ENCODE measurements around the gene CALML5.
"Not testable (repeated sequence)": the region's sequence is repeated elsewhere in the genome, so short reads cannot be mapped to it uniquely, and the experiment has no call there.

The CALML5 gene

DNA sequence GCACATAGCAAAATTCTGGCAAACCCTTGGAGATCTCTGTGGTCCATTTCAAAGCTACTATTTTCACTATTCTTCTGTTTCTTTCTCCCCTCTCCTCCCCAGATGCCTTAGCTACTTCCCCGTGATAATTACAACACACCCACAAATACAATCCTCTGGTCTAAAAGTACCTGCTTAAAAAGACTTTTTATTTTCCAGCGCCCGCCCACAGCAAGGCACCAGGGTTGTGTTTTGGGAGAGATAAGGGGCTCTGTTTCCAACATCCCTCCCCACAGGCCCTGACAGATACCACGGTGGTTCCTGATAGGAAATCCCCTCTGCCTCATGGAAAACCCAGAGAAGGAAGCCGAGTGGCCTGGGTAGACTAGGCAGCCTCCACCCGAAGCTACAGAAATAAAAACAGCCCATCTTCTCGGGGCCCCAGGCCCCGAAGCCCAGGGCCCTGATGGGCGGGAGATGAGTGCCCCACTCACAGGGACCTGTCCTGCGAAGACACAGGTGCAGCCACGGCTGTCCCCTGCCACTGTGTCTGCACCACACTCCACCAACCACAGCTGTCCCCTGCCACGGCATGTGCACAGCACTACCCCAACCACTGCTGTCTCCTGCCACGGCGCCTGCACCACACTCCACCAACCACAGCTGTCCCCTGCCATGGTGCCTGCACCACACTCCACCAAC lies 19.7 kb downstream of the CALML5 start:
- no peak for DNase-seq

DNA sequence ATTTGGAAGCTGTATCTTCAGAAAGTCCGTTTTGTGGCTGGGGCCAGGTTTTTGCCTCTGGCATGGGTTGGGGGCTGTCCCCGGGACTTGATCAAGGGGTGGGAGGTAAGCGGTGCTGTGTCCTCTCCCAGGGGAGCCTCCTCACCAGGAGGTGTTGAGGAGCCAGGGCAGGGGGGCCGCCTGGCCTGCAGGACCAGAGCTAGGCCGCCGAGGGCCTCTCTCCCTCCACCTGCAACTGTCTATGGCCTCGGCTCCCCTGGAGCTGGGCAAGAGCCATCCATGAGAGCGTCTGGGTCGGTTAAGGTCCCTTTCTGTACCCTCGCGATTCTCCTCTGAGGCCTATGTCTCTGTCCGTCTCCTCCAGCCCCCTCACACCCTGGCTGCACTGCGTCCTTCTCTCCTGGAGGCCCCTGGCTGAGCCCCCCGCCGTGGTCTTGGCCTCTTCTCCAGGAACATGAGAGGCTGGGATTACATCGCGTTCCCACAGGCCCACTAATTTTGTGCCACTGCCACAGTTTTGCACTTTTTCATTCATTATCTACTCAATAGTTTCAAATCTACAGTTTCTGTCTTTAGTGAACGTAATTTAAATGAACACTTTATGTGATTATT lies 20.6 kb downstream of the CALML5 start:
- DNase-seq, result no peak

DNA sequence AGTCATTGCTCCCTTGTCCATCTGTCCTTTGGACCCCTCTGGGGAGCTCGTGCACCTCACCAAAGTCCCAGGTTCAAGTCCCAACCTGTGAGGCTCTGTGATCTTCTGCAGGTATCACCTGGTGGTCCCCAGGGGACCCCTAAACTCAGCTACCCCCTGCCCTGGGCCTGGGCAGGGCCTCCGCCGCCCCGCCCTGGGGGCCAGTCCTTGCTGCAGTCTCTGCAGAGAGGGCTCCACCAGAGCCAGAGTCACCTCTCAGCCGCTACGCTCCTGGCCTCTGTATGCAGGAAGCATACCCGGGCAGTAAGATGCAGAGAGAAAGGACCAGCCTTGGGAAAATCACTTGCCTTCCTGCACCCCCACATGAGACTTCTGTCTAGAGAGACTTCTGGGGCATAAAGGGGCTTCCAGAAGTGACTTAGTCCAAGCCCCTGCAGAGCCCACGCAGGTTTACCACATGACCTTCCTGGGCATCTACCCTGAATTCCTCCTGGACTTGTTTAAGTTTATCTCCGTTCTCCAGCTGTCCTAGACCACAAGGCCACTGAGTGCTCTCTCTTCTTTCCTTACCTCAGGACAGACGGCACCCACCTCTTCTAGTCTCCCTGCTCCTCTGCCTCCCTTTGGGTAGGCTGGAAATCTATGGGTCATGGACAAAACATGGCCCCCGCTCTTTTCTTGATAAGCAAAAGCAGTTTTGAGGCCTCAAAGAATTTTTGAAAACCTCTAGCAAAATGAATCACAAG lies 21.2 kb downstream of the CALML5 start:
- DNase-seq, result no peak

- no peak for DNase-seq
Observed at GRCh38 chr10:5476918-5477525, 22.3 kb downstream of the CALML5 start.

DNA sequence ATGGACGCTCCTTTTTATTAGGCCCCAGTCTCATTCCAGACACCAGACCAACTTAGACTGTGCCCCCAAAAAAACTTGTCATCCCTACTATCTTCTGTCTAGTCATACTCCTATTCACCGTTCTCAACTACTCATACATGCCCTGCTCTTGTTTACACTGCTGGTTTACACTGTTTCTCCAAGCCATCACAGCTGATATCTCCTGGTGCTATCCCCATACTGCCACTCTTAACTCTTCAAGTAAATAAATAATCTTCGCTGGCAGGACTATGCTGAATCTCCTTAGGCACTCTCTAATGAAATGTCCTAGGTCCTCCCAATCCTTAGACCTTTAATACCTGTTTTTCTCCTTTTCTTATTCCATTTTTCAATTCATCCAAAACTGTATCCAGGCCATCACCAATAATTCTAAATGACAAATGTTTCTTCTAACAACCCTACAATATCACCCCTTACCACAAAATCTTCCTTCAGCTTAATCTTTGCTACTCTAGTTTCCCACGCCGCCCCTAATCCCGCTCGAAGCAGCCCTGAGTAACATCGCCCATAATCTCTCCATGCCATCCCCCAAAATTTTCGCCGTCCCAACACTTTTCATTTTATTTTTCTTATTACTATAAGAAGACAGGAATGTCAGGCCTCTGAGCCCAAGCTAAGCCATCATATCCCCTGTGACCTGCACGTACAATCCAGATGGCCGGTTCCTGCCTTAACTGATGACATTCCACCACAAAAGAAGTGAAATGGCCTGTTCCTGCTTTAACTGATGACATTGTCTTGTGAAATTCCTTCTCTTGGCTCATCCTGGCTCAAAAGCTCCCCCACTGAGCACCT lies 23.2 kb downstream of the CALML5 start:
- DNase-seq, result not testable (repeated sequence)

- DNase-seq, result not testable (repeated sequence)
Observed at GRCh38 chr10:5475088-5475487, 24.3 kb downstream of the CALML5 start.

DNA sequence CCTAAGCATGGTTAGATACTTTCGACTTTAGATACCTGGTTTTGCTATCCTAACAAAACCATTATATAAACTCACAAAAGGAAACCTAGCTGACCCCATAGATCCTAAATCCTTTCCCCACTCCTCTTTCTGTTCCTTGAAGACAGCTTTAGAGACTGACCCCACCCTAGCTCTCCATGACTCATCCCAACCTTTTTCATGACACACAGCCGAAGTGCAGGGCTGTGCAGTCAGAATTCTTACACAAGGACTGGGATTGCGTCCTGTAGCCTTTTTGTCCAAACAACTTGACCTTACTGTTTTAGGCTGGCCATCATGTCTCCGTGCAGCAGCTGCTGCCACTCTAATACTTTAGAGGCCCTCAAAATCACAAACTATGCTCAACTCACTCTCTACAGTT lies 24.7 kb downstream of the CALML5 start:
- DNase-seq, result not testable (repeated sequence)

DNA sequence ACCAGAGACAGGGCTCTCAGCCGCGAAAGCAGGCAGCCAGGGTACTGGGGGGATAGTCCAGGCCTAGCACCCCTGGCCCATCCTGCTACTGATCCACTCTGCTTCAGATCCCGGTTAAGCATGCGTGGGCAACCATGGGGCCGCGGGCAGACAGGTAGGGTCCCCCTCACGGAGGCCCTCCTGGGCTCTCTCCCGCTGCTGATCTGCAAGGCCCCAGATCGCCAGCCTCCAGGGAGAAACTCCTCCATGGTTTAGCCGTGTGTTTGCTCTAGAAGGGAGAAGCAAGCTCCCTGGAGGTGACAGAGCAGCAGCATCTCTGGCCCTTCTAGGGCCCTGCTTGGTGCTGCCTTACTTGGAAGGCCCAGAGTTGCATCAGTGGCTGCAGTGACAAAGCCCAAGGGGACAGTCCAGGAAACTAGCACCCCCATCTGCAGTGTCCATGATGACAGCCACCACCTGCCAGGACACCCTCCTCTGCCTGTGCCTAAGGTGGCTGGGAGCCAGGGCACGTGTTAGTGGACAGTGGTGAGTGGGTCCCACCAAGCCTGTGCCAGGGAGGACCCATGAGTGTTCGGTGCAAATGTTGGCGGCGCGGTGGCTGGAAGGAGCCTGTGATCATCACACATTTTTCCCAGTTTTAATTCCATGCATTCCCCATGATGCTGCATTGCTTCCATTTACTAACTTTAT lies 29.2 kb downstream of the CALML5 start:
- DNase-seq, result no peak

- no peak for DNase-seq
Observed at GRCh38 chr10:5469353-5470061, 29.9 kb downstream of the CALML5 start.

- no peak for DNase-seq
Observed at GRCh38 chr10:5468262-5469106, 30.9 kb downstream of the CALML5 start.

GRCh38 chr10:5467634-5468255 lies 31.6 kb downstream of the CALML5 start:
- no peak for DNase-seq

DNA sequence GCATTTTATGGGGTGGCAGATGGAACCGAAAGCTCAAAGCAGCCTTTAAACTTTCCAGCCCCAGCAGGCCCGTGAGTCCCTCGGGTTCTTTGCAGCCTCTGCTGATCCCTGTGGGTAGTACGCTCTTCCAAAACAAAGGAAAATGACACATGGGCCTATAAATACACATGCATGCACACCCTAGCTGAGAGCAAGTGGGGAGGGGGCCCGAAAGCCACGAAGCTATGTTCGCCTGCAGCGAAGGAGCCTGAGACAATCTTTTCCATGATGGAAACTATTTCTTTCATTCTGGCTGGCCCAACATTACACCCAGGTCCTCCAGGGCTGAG lies 32.2 kb downstream of the CALML5 start:
- no peak for DNase-seq

- no peak for DNase-seq
Observed at GRCh38 chr10:5466451-5467206, 32.7 kb downstream of the CALML5 start.

- DNase-seq, result no peak
Observed at GRCh38 chr10:5465976-5466450, 33.4 kb downstream of the CALML5 start.

- DNase-seq, result no peak
Observed at GRCh38 chr10:5464546-5464945, 34.8 kb downstream of the CALML5 start.

DNA sequence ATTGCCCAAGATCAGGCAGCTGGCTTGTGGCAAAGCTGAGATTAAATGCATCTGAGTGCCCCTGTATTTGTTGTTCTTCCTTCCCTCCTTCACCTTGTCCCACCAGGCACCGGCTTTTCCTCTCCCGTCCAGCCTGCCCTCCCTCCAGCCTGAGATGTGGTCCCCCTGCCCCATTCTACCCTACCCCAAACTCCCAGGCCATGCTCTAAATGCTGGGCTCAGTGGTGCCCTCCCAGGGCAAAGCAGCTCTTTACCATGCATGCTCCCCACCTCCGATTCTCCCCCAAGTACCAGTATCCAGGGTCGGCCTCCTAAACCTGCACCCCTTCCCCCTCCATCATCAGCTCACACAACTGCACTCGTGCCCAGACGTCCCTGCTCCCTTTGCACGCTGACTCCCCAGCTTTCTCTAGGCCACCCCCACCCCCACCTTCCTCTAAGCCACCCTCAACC lies 36.5 kb downstream of the CALML5 start:
- DNase-seq, result no peak

DNA sequence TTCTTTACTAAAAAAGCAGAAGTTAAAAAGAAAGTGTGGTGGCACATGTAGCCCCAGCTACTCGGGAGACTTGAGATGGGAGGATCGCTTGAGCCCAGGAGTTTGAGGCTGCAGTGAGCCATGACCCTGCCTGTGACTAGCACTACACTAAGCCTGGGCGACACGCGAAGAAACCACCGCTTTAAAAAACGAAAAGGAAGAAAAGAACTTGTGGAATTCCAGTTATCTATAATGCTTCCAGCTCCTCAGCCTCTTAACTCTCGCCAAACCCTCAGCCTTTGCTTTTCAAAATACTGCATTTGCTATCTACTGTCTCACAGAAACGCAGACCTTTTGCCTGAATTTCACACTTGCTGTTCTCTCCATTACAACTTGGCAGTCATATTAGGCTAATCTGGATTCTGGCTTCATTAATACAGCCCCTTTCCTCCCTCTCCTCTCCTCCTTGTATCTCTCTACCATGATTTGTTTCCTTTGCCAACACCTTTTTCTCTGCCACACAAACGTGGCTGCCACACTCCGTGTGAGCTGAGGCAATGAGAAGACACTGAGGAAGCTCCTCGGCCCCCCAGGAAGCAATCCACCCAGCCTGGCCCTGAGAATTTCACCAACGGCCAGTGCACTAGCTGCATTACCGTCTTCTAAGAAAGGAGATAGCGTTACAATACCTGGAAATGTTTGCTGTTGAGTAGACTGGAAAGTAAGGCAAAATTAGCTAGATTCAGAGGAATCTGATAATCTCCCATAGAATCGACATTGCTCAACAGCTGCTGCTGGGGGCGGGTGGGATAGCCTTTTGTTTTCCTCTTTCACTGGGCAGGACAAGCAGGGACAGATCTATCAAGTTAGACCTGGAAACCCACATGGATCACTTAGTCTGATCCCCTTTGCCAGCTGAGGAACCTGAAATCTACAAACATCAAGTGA lies 37.2 kb downstream of the CALML5 start:
- DNase-seq, result no peak

- DNase-seq, result no peak
Observed at GRCh38 chr10:5461203-5461588, 38.2 kb downstream of the CALML5 start.
